GM12878 (cell line): ENCODE results near the gene ADAMTSL4. TPM values are rescaled to one million over a fixed set of nuclear protein-coding genes. Genes with fewer than 3 reads are reported as not detected.

Source experiments
- ATAC-seq: fragments of 200-7000 bp; cut with Tn5 transposase; 3 replicates; pipeline ENCODE4 v1.9.1; 2020; ENCODE audit warnings: mild to moderate bottlenecking, moderate library complexity
- BruUV-seq: library from RNA; stranded (reverse); fragments of 400-500 nt; replicated peaks from 2 replicates; lab custom pipeline; 2021; lab: Mats Ljungman, UMichigan
- CTCF ChIA-PET: fragments of 300-600 bp; sonication (Branson Sonifier 250); formaldehyde crosslinking; extraction: SDS; loops from one replicate; lab custom pipeline; 2021; ENCODE audit warnings: inconsistent platforms; lab: Yijun Ruan, JAX
- POLR2A ChIA-PET: fragments of 350-600 bp; formaldehyde crosslinking; extraction: SDS; loops from one replicate; lab custom pipeline; 2021; ENCODE audit warnings: inconsistent platforms; lab: Charles Lee
- RAD21 ChIA-PET: fragments of 300-600 bp; sonication (Branson Sonifier 250); formaldehyde crosslinking; loops from one replicate; lab custom pipeline; 2023; ENCODE audit warnings: antibody characterized with exemption; ENCODE audit not compliant: unreplicated experiment; lab: Charles Lee
- SMC1A ChIA-PET: fragments of 300-600 bp; sonication (Branson Sonifier 250); formaldehyde crosslinking; loops from one replicate; lab custom pipeline; 2023; ENCODE audit not compliant: unreplicated experiment, uncharacterized antibody; lab: Charles Lee
- DNase-seq: peaks from one replicate; pipeline ENCODE4 v3.0.0-alpha.2; 2011; ENCODE audit warnings: low read depth, low spot score
- FAIRE-seq: peaks from 3 replicates; lab custom pipeline; 2011; peaks lifted over from hg19 to GRCh38; lab: Jason Lieb, UNC
- H2AFZ ChIP-seq: 2 replicates; pipeline ENCODE4 v1.6.0; 2011; ENCODE audit warnings: low read depth, low read length, control low read depth; ENCODE audit not compliant: control insufficient read depth
- H3K27ac ChIP-seq: 2 replicates; pipeline ENCODE4 v1.5.1; 2011; ENCODE audit warnings: control low read depth; ENCODE audit not compliant: control insufficient read depth, insufficient read depth
- H3K27me3 ChIP-seq, 2 experiments: replicated peaks in 1 of 2; 2 replicates each; pipeline versions ENCODE4 v1.6.0 to v1.6.1; 2011; ENCODE audit warnings: low read length in 1 of 2; ENCODE audit not compliant: control insufficient read depth in 2 of 2, insufficient read depth in 2 of 2
- H3K36me3 ChIP-seq, 2 experiments: 2 replicates each; pipeline ENCODE4 v1.5.1; 2011; ENCODE audit warnings: low read length in 1 of 2; ENCODE audit not compliant: control insufficient read depth in 2 of 2, insufficient read depth in 2 of 2
- H3K4me1 ChIP-seq: 2 replicates; pipeline ENCODE4 v1.6.1; 2011; ENCODE audit warnings: mild to moderate bottlenecking, low read length, moderate library complexity, mixed read lengths; ENCODE audit not compliant: control insufficient read depth, insufficient read depth
- H3K4me2 ChIP-seq: 2 replicates; pipeline ENCODE4 v1.6.0; 2011; ENCODE audit warnings: control low read depth; ENCODE audit not compliant: control insufficient read depth, insufficient read depth
- H3K4me3 ChIP-seq: fragments of 200-600 bp; sonication (generic); 2 replicates; pipeline ENCODE4 v1.5.1; 2016
- H3K79me2 ChIP-seq: 2 replicates; pipeline ENCODE4 v1.6.0; 2011; ENCODE audit warnings: low read length; ENCODE audit not compliant: control insufficient read depth, insufficient read depth
- H3K9ac ChIP-seq: 2 replicates; pipeline ENCODE4 v1.8.0; 2011; ENCODE audit warnings: low read length, control low read depth, mixed read lengths; ENCODE audit not compliant: control insufficient read depth, insufficient read depth
- H3K9me3 ChIP-seq: replicated peaks from 3 replicates; pipeline ENCODE4 v1.5.1; 2011; ENCODE audit warnings: mild to moderate bottlenecking, low read length; ENCODE audit not compliant: control insufficient read depth, insufficient read depth
- H4K20me1 ChIP-seq: 2 replicates; pipeline ENCODE4 v1.6.0; 2011; ENCODE audit not compliant: control insufficient read depth, insufficient read depth
- BMI1 ChIP-seq: fragments of 450-650 bp; IDR thresholded peaks from 2 replicates; pipeline ENCODE4 v1.6.1; 2016; ENCODE audit warnings: mild to moderate bottlenecking, moderate library complexity, borderline replicate concordance
- EZH2 ChIP-seq: IDR thresholded peaks from 2 replicates; pipeline ENCODE4 v1.6.1; 2012; ENCODE audit warnings: low read depth, mild to moderate bottlenecking, control low read depth, inconsistent platforms, low read length, borderline replicate concordance; ENCODE audit not compliant: control insufficient read depth
- MEF2B ChIP-seq: fragments of 450-650 bp; IDR thresholded peaks from 2 replicates; pipeline ENCODE4 v1.6.1; 2018; ENCODE audit warnings: mild to moderate bottlenecking, moderate library complexity; ENCODE audit not compliant: partially characterized antibody, poor library complexity, severe bottlenecking
- MLLT1 ChIP-seq: fragments of 450-650 bp; IDR thresholded peaks from 2 replicates; pipeline ENCODE4 v1.6.1; 2016; ENCODE audit warnings: mild to moderate bottlenecking
- RELB ChIP-seq: fragments of 450-650 bp; IDR thresholded peaks from 2 replicates; pipeline ENCODE4 v1.6.1; 2017; ENCODE audit warnings: low read depth, mild to moderate bottlenecking, moderate library complexity
- SMC3 ChIP-seq: IDR thresholded peaks from 2 replicates; pipeline ENCODE4 v1.6.1; 2011; ENCODE audit warnings: low read length, improper control_type of control experiment, borderline replicate concordance
- TARDBP ChIP-seq: IDR thresholded peaks from 2 replicates; pipeline ENCODE4 v1.6.1; 2016; ENCODE audit warnings: borderline replicate concordance
- TCF3 ChIP-seq: IDR thresholded peaks from 2 replicates; pipeline ENCODE4 v1.6.1; 2012; ENCODE audit warnings: low read depth, mild to moderate bottlenecking, low read length, borderline replicate concordance; ENCODE audit not compliant: insufficient read depth
- WRNIP1 ChIP-seq: IDR thresholded peaks from 2 replicates; pipeline ENCODE4 v1.6.1; 2011; ENCODE audit warnings: low read depth, low read length, improper control_type of control experiment, borderline replicate concordance
- ZSCAN29 ChIP-seq: fragments of 450-650 bp; IDR thresholded peaks from 2 replicates; pipeline ENCODE4 v1.6.1; 2017; ENCODE audit warnings: mild to moderate bottlenecking, moderate library complexity
- WGBS: methylation state at CpG from one replicate; pipeline ENCODE4 v1.1.6; 2016; ENCODE audit warnings: low lambda C conversion rate; ENCODE audit not compliant: insufficient replicate concordance, insufficient coverage; ENCODE audit errors: missing lambda C conversion rate; 5-methylcytosine and 5-hydroxymethylcytosine counted together
- in situ Hi-C: fragments of 300-500 bp; cut with MboI; formaldehyde crosslinking; loops from 9 replicates; pipeline ENCODE4 v1.14.3; 2018; ENCODE audit warnings: mixed read lengths
- intact Hi-C: fragments of 100-400 bp; cut with micrococcal nuclease; formaldehyde crosslinking; loops from one replicate; pipeline ENCODE4 v1.14.2; 2022; ENCODE audit not compliant: unreplicated experiment
- polyA plus RNA-seq, 11 experiments: library from polyadenylated mRNA; depleted of rRNA in 4 of 11; unstranded in 6 of 11; stranded (reverse) in 5 of 11; fragments of >200 nt; fragmentation: Nextera tagmentation in 4 of 11; fragmentation: Illumina TruSeq in 1 of 11; extraction: Ambion mirVana in 4 of 11; extraction: Trizol in 1 of 11; gene quantifications; 1 replicate in 1 of 11; 2 replicates in 10 of 11; pipeline versions ENCODE4 v1.2.1 to v1.2.3, GENCODE V29; 2011 to 2016; ENCODE audit warnings: inconsistent platforms in 2 of 11, missing spikeins in 2 of 11, low read depth in 1 of 11
- total RNA-seq, 4 experiments: library from RNA; depleted of rRNA in 3 of 4; stranded (reverse); fragments of >200 nt in 3 of 4; fragmentation: Illumina TruSeq in 1 of 4; extraction: Trizol in 1 of 4; gene quantifications; 2 replicates each; pipeline versions ENCODE4 v1.2.1 to v1.2.3, GENCODE V29; 2013 to 2021

ADAMTSL4 gene
- total and polyA plus RNA-seq, 10 of the 15 experiments (the other 5 are each of a cell fraction or from before 2014, with no cell fraction given), result 0.04 to 0.15 (median 0.05) TPM; not detected in 5

DNA sequence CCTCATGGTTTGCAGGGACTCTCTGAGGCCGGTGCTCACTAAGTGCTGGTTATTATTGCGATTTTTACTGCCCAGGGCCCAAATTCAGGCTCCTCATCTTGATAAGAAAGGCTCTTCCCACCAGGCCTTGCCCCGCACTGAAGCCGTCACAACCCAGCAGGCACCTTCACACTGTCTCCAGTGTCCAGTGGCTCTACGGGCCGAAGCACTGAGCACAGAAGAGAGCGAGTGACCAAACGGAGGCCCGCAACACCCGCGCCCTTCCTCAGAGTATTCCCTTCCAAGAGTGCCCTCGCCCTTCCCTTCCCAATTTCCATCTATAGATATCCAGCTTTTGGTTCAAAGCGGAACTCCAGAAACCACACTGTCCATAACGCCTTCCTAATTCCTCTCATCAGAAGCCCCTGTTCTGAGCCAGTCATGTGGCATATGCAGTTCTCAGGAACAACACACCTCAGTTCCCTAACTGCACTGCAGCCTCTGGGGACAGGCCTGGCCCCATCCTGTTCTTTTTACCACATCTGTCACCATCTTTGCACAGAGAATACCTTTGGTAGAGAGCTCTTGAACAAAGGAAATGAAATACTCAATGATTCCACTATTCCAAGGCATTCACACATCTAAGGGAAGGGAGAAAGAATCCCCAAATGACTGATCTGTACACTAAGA, 18.6 kb upstream of the ADAMTSL4 start:
- ChIA-PET SMC1A (interaction anchor here (1.1 to 5.9 kb wide), 2 partner anchors 14 to 67 kb away, joined by 3 to 26 read pairs; partner anchors contain the start of gene FALEC), POLR2A (interaction anchor here (0.5 kb wide), 1 partner anchor 274 kb away, joined by 3 read pairs; no protein-coding TSS in a partner anchor), CTCF (interaction anchor here (1.2 to 3.0 kb wide), 7 partner anchors 14 to 55 kb away, joined by 3 to 36 read pairs (median 7); partner anchors contain the start of gene FALEC), RAD21 (interaction anchor here (0.9 to 2.7 kb wide), 2 partner anchors 15 to 65 kb away, joined by 4 to 8 read pairs; partner anchors contain the start of gene FALEC)
- H3K27me3 ChIP-seq, result no peaks in the 10 kb centered on the region
- no peak overlapping the region for H3K4me3 ChIP-seq
- no peaks in the 10 kb centered on the region for H4K20me1 ChIP-seq
- H3K4me1 ChIP-seq, result no peaks in the 10 kb centered on the region; the same call in 1 of the 2 replicates
- no peak for ATAC-seq
- no peak overlapping the region for H3K4me2 ChIP-seq
- WGBS, result 85% methylated on average over 14 of the region's 14 CpGs
- no peak overlapping the region for H3K9ac ChIP-seq
- H2AFZ ChIP-seq, result no peak overlapping the region
- TF ChIP-seq EZH2 (no peak), SMC3 (no peak), MEF2B (no peak), WRNIP1 (no peak), ZSCAN29 (no peak), TCF3 (no peak), TARDBP (no peak), MLLT1 (no peak), BMI1 (no peak), RELB (no peak)
- no peaks in the 10 kb centered on the region for H3K79me2 ChIP-seq
- no peak for DNase-seq
- in situ Hi-C loops, result no loop called here
- BruUV-seq, result no TSS peak
- no peaks in the 10 kb centered on the region for H3K36me3 ChIP-seq
- H3K9me3 ChIP-seq, result no peaks in the 10 kb centered on the region
- H3K27ac ChIP-seq, result no peak overlapping the region
- FAIRE-seq, result no peak
- intact Hi-C loops, result loop anchor here (5.0 kb wide), 1 partner anchor 273 kb away; the partner anchor contains the start of gene CA14
